Stimulated activated CD8-positive, alpha-beta memory T cell treated with anti-CD3 and anti-CD28 coated beads, Interleukin-7, amount 100 ng/mL, for 1 hour (primary cell): Measurements from ENCODE around the gene CGN.

Experiments used
- DNase-seq, 2 donors: peaks; one replicate each; pipeline ENCODE4 v3.0.0-alpha.2; 2020; ENCODE audit warnings: low read depth in 2 of 2

Gene CGN

GRCh38 chr1:151510957-151511635 lies at the start of gene CGN:
TSS of gene CGN (plus strand) at chr1:151511387. CDS start at chr1:151518520, 7,133 bp downstream.
- DNase-seq = peak; percentile 64 to 68

- no peak for DNase-seq
Observed at GRCh38 chr1:151461694-151462093, 49.5 kb upstream of the CGN start.

GRCh38 chr1:151465026-151465425 lies 46.2 kb upstream of the CGN start:
- no peak for DNase-seq

GRCh38 chr1:151472856-151473731 lies 38.1 kb upstream of the CGN start:
- DNase-seq = no peak

- no peak for DNase-seq
Observed at GRCh38 chr1:151474745-151475144, 36.4 kb upstream of the CGN start.

GRCh38 chr1:151475175-151475574 lies 36.0 kb upstream of the CGN start:
- DNase-seq = no peak

- DNase-seq = no peak
Observed at GRCh38 chr1:151476083-151476482, 35.1 kb upstream of the CGN start.

- DNase-seq = no peak
Observed at GRCh38 chr1:151477066-151477465, 34.1 kb upstream of the CGN start.

GRCh38 chr1:151478140-151478812 lies 32.9 kb upstream of the CGN start:
- DNase-seq = no peak

GRCh38 chr1:151478923-151479322 lies 32.3 kb upstream of the CGN start:
- no peak for DNase-seq

- no peak for DNase-seq
Observed at GRCh38 chr1:151479462-151479861, 31.7 kb upstream of the CGN start.

- DNase-seq = no peak
Observed at GRCh38 chr1:151482017-151482416, 29.2 kb upstream of the CGN start.

- no peak for DNase-seq
Observed at GRCh38 chr1:151485685-151486255, 25.4 kb upstream of the CGN start.

- DNase-seq = no peak
Observed at GRCh38 chr1:151486557-151486956, 24.6 kb upstream of the CGN start.

GRCh38 chr1:151491641-151492040 lies 19.5 kb upstream of the CGN start:
- no peak for DNase-seq

GRCh38 chr1:151492120-151492519 lies 19.1 kb upstream of the CGN start:
- no peak for DNase-seq

GRCh38 chr1:151493042-151493441 lies 18.1 kb upstream of the CGN start:
- no peak for DNase-seq

GRCh38 chr1:151494741-151495281 lies 16.4 kb upstream of the CGN start:
- DNase-seq = no peak

GRCh38 chr1:151495316-151495715 lies 15.9 kb upstream of the CGN start:
- no peak for DNase-seq

- DNase-seq = no peak
Observed at GRCh38 chr1:151499365-151499764, 11.8 kb upstream of the CGN start.

- DNase-seq = no peak
Observed at GRCh38 chr1:151499930-151500329, 11.3 kb upstream of the CGN start.

GRCh38 chr1:151501474-151501873 lies 9.7 kb upstream of the CGN start:
- DNase-seq = no peak
